H1 (cell line): ENCODE data around the gene SLC9A7. TPM values are rescaled to one million over a fixed set of nuclear protein-coding genes. Genes with fewer than 3 reads are reported as not detected.

ENCODE experiments used
- CTCF ChIA-PET: fragments of 300-600 bp; sonication (Branson Sonifier 250); formaldehyde crosslinking; loops from one replicate; lab custom pipeline; 2021; ENCODE audit not compliant: partially characterized antibody; lab: Charles Lee
- POLR2A ChIA-PET: fragments of 300-600 bp; sonication (Branson Sonifier 250); formaldehyde crosslinking; loops from one replicate; lab custom pipeline; 2021; ENCODE audit warnings: inconsistent platforms; ENCODE audit not compliant: partially characterized antibody; lab: Charles Lee
- DNase-seq, 2 experiments: peaks; one replicate each; pipeline versions ENCODE4 v3.0.0 to v3.0.0-alpha.2; 2010 to 2022; ENCODE audit warnings: low spot score in 2 of 2, low read depth in 1 of 2, mixed read lengths in 1 of 2
- FAIRE-seq: peaks from 2 replicates; lab custom pipeline; 2011; peaks lifted over from hg19 to GRCh38; lab: Jason Lieb, UNC
- H2AFZ ChIP-seq: 2 replicates; pipeline ENCODE4 v1.8.1; 2012; ENCODE audit warnings: low read length, inconsistent platforms
- H2AK5ac ChIP-seq: 2 replicates; pipeline ENCODE4 v1.6.1; 2013; ENCODE audit warnings: low read depth, low read length
- H2BK120ac ChIP-seq: replicated peaks from 2 replicates; pipeline ENCODE3; 2013; ENCODE audit warnings: low read depth, low read length, inconsistent platforms
- H2BK12ac ChIP-seq: 2 replicates; pipeline ENCODE4 v1.6.1; 2013; ENCODE audit warnings: low read depth, low read length
- H2BK15ac ChIP-seq: 2 replicates; pipeline ENCODE4 v1.6.1; 2013; ENCODE audit warnings: low read length
- H2BK20ac ChIP-seq: 2 replicates; pipeline ENCODE4 v1.6.1; 2013; ENCODE audit warnings: low read length
- H2BK5ac ChIP-seq: 2 replicates; pipeline ENCODE4 v1.6.1; 2013; ENCODE audit warnings: low read depth, low read length
- H3K14ac ChIP-seq: 2 replicates; pipeline ENCODE4 v1.6.1; 2013; ENCODE audit warnings: inconsistent platforms; ENCODE audit not compliant: insufficient read length
- H3K18ac ChIP-seq: 2 replicates; pipeline ENCODE4 v1.6.1; 2013; ENCODE audit warnings: low read length; ENCODE audit errors: extremely low read depth
- H3K23ac ChIP-seq: 2 replicates; pipeline ENCODE4 v1.6.1; 2013; ENCODE audit warnings: inconsistent platforms; ENCODE audit not compliant: insufficient read length
- H3K23me2 ChIP-seq: 2 replicates; pipeline ENCODE4 v1.6.1; 2013; ENCODE audit warnings: low read depth, low read length
- H3K27ac ChIP-seq: 2 replicates; pipeline ENCODE4 v1.6.1; 2011; ENCODE audit warnings: low read depth, low read length, inconsistent platforms
- H3K27me3 ChIP-seq, 4 experiments: replicated peaks in 1 of 4; 1 replicate in 1 of 4; 2 replicates in 3 of 4; pipeline versions ENCODE4 v1.6.1 to v1.8.1; 2011 to 2013; ENCODE audit warnings: low read length in 3 of 4, mild to moderate bottlenecking in 3 of 4, inconsistent platforms in 2 of 4, mixed read lengths in 2 of 4, moderate library complexity in 1 of 4; ENCODE audit not compliant: control insufficient read depth in 3 of 4, insufficient read depth in 3 of 4; ENCODE audit errors: extremely low read depth in 1 of 4
- H3K36me3 ChIP-seq, 4 experiments: 2 replicates each; pipeline versions ENCODE4 v1.6.1 to v1.8.1; 2011 to 2013; ENCODE audit warnings: mild to moderate bottlenecking in 4 of 4, low read length in 3 of 4, moderate library complexity in 2 of 4, control low read depth in 1 of 4, inconsistent platforms in 1 of 4; ENCODE audit not compliant: insufficient read depth in 4 of 4, control insufficient read depth in 2 of 4
- H3K4ac ChIP-seq: replicated peaks from 2 replicates; pipeline ENCODE3; 2013; ENCODE audit warnings: low read length, low read depth, mixed read lengths, inconsistent platforms; ENCODE audit not compliant: insufficient read length
- H3K4me1 ChIP-seq, 4 experiments: replicated peaks in 1 of 4; 1 replicate in 1 of 4; 2 replicates in 3 of 4; pipeline versions ENCODE4 v1.6.1 to v1.8.1; 2011 to 2013; ENCODE audit warnings: low read length in 3 of 4, inconsistent platforms in 2 of 4, mixed read lengths in 1 of 4; ENCODE audit not compliant: insufficient read depth in 4 of 4, control insufficient read depth in 3 of 4
- H3K4me2 ChIP-seq, 2 experiments: 2 replicates each; pipeline versions ENCODE4 v1.6.1 to v1.8.1; 2011 to 2013; ENCODE audit warnings: low read depth in 2 of 2, low read length in 2 of 2, control low read depth in 1 of 2, inconsistent platforms in 1 of 2, mild to moderate bottlenecking in 1 of 2; ENCODE audit not compliant: insufficient read depth in 1 of 2
- H3K4me3 ChIP-seq, 4 experiments: fragments of 200-600, 300-600 bp in 1 of 4; sonication (generic), shearing (Covaris generic), sonication (Bioruptor Twin) in 1 of 4; 2 replicates each; pipeline versions ENCODE4 v1.5.1 to v1.8.1; 2011 to 2016; ENCODE audit warnings: low read length in 4 of 4, low read depth in 3 of 4, control low read depth in 2 of 4, inconsistent platforms in 2 of 4, mild to moderate bottlenecking in 2 of 4, mixed read lengths in 1 of 4, moderate library complexity in 1 of 4; ENCODE audit not compliant: insufficient read depth in 2 of 4; ENCODE audit errors: extremely low read depth in 1 of 4
- H3K56ac ChIP-seq: replicated peaks from 2 replicates; pipeline ENCODE3; 2013; ENCODE audit warnings: low read depth, mild to moderate bottlenecking, mixed read lengths, low read length, inconsistent platforms; ENCODE audit not compliant: insufficient read length
- H3K79me1 ChIP-seq: 2 replicates; pipeline ENCODE4 v1.6.1; 2013; ENCODE audit warnings: low read depth, low read length, control low read depth
- H3K79me2 ChIP-seq, 2 experiments: 2 replicates each; pipeline versions ENCODE4 v1.6.1 to v1.8.1; 2012 to 2013; ENCODE audit warnings: low read length in 2 of 2, mild to moderate bottlenecking in 2 of 2, inconsistent platforms in 1 of 2; ENCODE audit not compliant: insufficient read depth in 2 of 2, control insufficient read depth in 1 of 2
- H3K9ac ChIP-seq, 4 experiments: replicated peaks in 1 of 4; 1 replicate in 1 of 4; 2 replicates in 3 of 4; pipeline versions ENCODE4 v1.6.1 to v1.8.1; 2011 to 2013; ENCODE audit warnings: low read depth in 3 of 4, low read length in 3 of 4, control low read depth in 2 of 4, mild to moderate bottlenecking in 2 of 4, moderate library complexity in 2 of 4, inconsistent platforms in 1 of 4; ENCODE audit errors: extremely low read depth in 1 of 4
- H3K9me3 ChIP-seq, 2 experiments: 2 replicates each; pipeline versions ENCODE4 v1.6.1 to v1.8.1; 2012 to 2013; ENCODE audit warnings: mild to moderate bottlenecking in 2 of 2, moderate library complexity in 2 of 2, control low read depth in 1 of 2, inconsistent platforms in 1 of 2, low read depth in 1 of 2, low read length in 1 of 2, mixed read lengths in 1 of 2; ENCODE audit not compliant: insufficient read depth in 2 of 2
- H4K20me1 ChIP-seq, 2 experiments: replicated peaks in 1 of 2; 2 replicates each; pipeline versions ENCODE3 to v1.8.1; 2011 to 2013; ENCODE audit warnings: inconsistent platforms in 2 of 2, low read length in 2 of 2, mild to moderate bottlenecking in 1 of 2; ENCODE audit not compliant: insufficient read depth in 2 of 2, control insufficient read depth in 1 of 2
- H4K5ac ChIP-seq: 2 replicates; pipeline ENCODE4 v1.6.1; 2013; ENCODE audit warnings: low read length, low read depth, mixed read lengths, inconsistent platforms; ENCODE audit not compliant: insufficient read length
- H4K8ac ChIP-seq: 2 replicates; pipeline ENCODE4 v1.8.0; 2013; ENCODE audit warnings: mild to moderate bottlenecking, moderate library complexity, low read length, inconsistent platforms; ENCODE audit not compliant: insufficient read depth; ENCODE audit errors: extremely low read depth
- H4K91ac ChIP-seq: replicated peaks from 2 replicates; pipeline ENCODE3; 2013; ENCODE audit warnings: low read length, mixed read lengths, inconsistent platforms; ENCODE audit not compliant: insufficient read length
- CEBPB ChIP-seq: IDR thresholded peaks from 2 replicates; pipeline ENCODE4 v1.6.1; 2012; ENCODE audit warnings: low read depth, low read length
- CHD1 ChIP-seq: IDR thresholded peaks from 2 replicates; pipeline ENCODE4 v1.6.1; 2012; ENCODE audit warnings: low read depth, low read length, improper control_type of control experiment
- GTF2F1 ChIP-seq: IDR thresholded peaks from 2 replicates; pipeline ENCODE4 v1.6.1; 2012; ENCODE audit warnings: low read depth, low read length, improper control_type of control experiment, borderline replicate concordance
- MAFK ChIP-seq: IDR thresholded peaks from 2 replicates; pipeline ENCODE4 v1.6.1; 2012; ENCODE audit warnings: low read depth, mild to moderate bottlenecking, improper control_type of control experiment, low read length
- RFX5 ChIP-seq: IDR thresholded peaks from 2 replicates; pipeline ENCODE4 v1.6.1; 2011; ENCODE audit warnings: low read depth, low read length, improper control_type of control experiment, borderline replicate concordance
- RNF2 ChIP-seq: fragments of 200-900, 300-1000 bp; sonication (generic); IDR thresholded peaks from 2 replicates; pipeline ENCODE4 v1.7.1; 2016; ENCODE audit warnings: borderline replicate concordance, low read depth, mild to moderate bottlenecking, antibody characterized with exemption, low read length; ENCODE audit not compliant: poor library complexity, severe bottlenecking; ENCODE audit errors: missing control alignments
- TBP ChIP-seq: IDR thresholded peaks from 2 replicates; pipeline ENCODE4 v1.6.1; 2011; ENCODE audit warnings: low read depth, low read length, improper control_type of control experiment
- WGBS, 2 experiments: shearing (Covaris generic) in 1 of 2; methylation state at CpG; one replicate each; pipeline versions ENCODE4 v1.1.6 to v1.1.7; 2013 to 2015; ENCODE audit warnings: low lambda C conversion rate in 2 of 2, mixed read lengths in 2 of 2, inconsistent platforms in 1 of 2, low coverage in 1 of 2, missing lambda C conversion rate in 1 of 2; ENCODE audit not compliant: insufficient replicate concordance in 2 of 2, insufficient coverage in 1 of 2, insufficient read length in 1 of 2; ENCODE audit errors: extremely low coverage in 1 of 2, missing lambda C conversion rate in 1 of 2; 5-methylcytosine and 5-hydroxymethylcytosine counted together
- polyA plus RNA-seq, 7 experiments: library from polyadenylated mRNA; depleted of rRNA in 3 of 7; stranded (reverse) in 5 of 7; unstranded in 2 of 7; fragments of >200 nt in 5 of 7; fragments of 200-250 nt in 2 of 7; gene quantifications; 1 replicate in 5 of 7; 2 replicates in 1 of 7; 4 replicates in 1 of 7; pipeline versions ENCODE4 v1.2.1 to v1.2.3, GENCODE V29; 2011 to 2013; ENCODE audit warnings: missing spikeins in 2 of 7, mixed read lengths in 2 of 7
- total RNA-seq: library from RNA; stranded (reverse); fragmentation: NEBNext Ultra II Directional; extraction: Animal tissue kit (Norgen Biotek cat#: 25700); gene quantifications from 2 replicates; pipeline ENCODE4 v1.2.1, GENCODE V29; 2021
- TF ChIP-seq, protein P1 (sequence below): IDR thresholded peaks from 2 replicates; pipeline ENCODE4 v1.6.1; 2012; ENCODE audit warnings: low read length, inconsistent platforms
- TF ChIP-seq, protein P2 (sequence below): IDR thresholded peaks from 2 replicates; pipeline ENCODE4 v1.6.1; 2011; ENCODE audit warnings: low read depth, mild to moderate bottlenecking, low read length; ENCODE audit not compliant: insufficient read depth
- TF ChIP-seq, protein P3 (sequence below): IDR thresholded peaks from 2 replicates; pipeline ENCODE4 v1.6.1; 2012; ENCODE audit warnings: inconsistent platforms

SLC9A7 gene
- total and polyA plus RNA-seq, 2 of the 8 experiments (the other 6 are each of a cell fraction or from before 2014, with no cell fraction given), result 6.7 to 17.2 TPM

- Histone ChIP-seq H4K8ac (no peak overlapping the region), H2BK12ac (peak overlapping the region; percentile 60; the same call in 1 of the 2 replicates), H3K4me1 (peaks cover 0 to 14% (median 4%) of the 10 kb centered on the region in 4 experiments; a peak in 4 of 7 replicates), H3K79me2 (peaks cover 0 to 51% of the 10 kb centered on the region in 2 experiments; a peak in 2 of 4 replicates), H2BK5ac (peak overlapping the region; percentile 85; the same call in 1 of the 2 replicates), H2AFZ (no peak overlapping the region), H4K5ac (peak overlapping the region; percentile 5), H3K36me3 (no peaks in the 10 kb centered on the region), H2BK20ac (no peak overlapping the region), H2BK15ac (no peak overlapping the region; the same call in 1 of the 2 replicates), H3K23me2 (no peaks in the 10 kb centered on the region), H4K20me1 (no peaks in the 10 kb centered on the region), H2BK120ac (no peak overlapping the region), H3K4me3 (peak overlapping the region in 1 of 4 experiments; percentile 30; a peak in 3 of 8 replicates), H3K14ac (no peak overlapping the region), H3K9me3 (no peaks in the 10 kb centered on the region), H4K91ac (peak overlapping the region; percentile 25), H3K9ac (no peak overlapping the region), H3K23ac (no peak overlapping the region), H3K27me3 (no peaks in the 10 kb centered on the region), H2AK5ac (no peak overlapping the region; the same call in 1 of the 2 replicates), H3K79me1 (no peaks in the 10 kb centered on the region), H3K4ac (no peak overlapping the region), H3K56ac (no peak overlapping the region), H3K18ac (no peak overlapping the region; the same call in 1 of the 2 replicates), H3K27ac (no peak overlapping the region; the same call in 1 of the 2 replicates), H3K4me2 (peak overlapping the region; percentile 60 to 69)
- WGBS, 2 experiments, result 13% methylated on average over 5 of the region's 5 CpGs; no CpG with 5 or more reads in 1 of the 2 experiments
- ChIA-PET POLR2A (interaction anchor here (0.7 to 2.8 kb wide), 3 partner anchors 11 to 37 kb away, joined by 3 to 9 read pairs (median 4); no protein-coding TSS in a partner anchor), CTCF (interaction anchor here (2.2 kb wide), 1 partner anchor 10 kb away, joined by 6 read pairs; no protein-coding TSS in a partner anchor)
- no peak for FAIRE-seq
- no peak for DNase-seq
- TF ChIP-seq, protein P1, sequence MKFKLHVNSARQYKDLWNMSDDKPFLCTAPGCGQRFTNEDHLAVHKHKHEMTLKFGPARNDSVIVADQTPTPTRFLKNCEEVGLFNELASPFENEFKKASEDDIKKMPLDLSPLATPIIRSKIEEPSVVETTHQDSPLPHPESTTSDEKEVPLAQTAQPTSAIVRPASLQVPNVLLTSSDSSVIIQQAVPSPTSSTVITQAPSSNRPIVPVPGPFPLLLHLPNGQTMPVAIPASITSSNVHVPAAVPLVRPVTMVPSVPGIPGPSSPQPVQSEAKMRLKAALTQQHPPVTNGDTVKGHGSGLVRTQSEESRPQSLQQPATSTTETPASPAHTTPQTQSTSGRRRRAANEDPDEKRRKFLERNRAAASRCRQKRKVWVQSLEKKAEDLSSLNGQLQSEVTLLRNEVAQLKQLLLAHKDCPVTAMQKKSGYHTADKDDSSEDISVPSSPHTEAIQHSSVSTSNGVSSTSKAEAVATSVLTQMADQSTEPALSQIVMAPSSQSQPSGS, result no peak
- TF ChIP-seq, protein P2, sequence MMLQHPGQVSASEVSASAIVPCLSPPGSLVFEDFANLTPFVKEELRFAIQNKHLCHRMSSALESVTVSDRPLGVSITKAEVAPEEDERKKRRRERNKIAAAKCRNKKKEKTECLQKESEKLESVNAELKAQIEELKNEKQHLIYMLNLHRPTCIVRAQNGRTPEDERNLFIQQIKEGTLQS, result no peak
- TF ChIP-seq MAFK, result no peak
- no peak for TF ChIP-seq TBP
- no peak for TF ChIP-seq CEBPB
- no peak for TF ChIP-seq GTF2F1
- no peak for TF ChIP-seq RNF2
- no peak for TF ChIP-seq CHD1
- TF ChIP-seq RFX5, result no peak
- TF ChIP-seq, protein P3, sequence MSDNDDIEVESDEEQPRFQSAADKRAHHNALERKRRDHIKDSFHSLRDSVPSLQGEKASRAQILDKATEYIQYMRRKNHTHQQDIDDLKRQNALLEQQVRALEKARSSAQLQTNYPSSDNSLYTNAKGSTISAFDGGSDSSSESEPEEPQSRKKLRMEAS, result no peak
These were observed 171.2 kb downstream of the SLC9A7 start for GRCh38 chrX:46587753-46588171.
